ENCODE results near the gene MOV10L1. TPM values are rescaled to one million over a fixed set of nuclear protein-coding genes. Genes with fewer than 3 reads are reported as not detected.
A peak's percentile ranks its signal among the peaks of the same experiment; 100 is the strongest.
"Not testable (repeated sequence)": the region's sequence is repeated elsewhere in the genome, so short reads cannot be mapped to it uniquely, and the experiment has no call there.

The MOV10L1 gene
- total RNA-seq, 1 donor from 2014 or later = not detected

DNA sequence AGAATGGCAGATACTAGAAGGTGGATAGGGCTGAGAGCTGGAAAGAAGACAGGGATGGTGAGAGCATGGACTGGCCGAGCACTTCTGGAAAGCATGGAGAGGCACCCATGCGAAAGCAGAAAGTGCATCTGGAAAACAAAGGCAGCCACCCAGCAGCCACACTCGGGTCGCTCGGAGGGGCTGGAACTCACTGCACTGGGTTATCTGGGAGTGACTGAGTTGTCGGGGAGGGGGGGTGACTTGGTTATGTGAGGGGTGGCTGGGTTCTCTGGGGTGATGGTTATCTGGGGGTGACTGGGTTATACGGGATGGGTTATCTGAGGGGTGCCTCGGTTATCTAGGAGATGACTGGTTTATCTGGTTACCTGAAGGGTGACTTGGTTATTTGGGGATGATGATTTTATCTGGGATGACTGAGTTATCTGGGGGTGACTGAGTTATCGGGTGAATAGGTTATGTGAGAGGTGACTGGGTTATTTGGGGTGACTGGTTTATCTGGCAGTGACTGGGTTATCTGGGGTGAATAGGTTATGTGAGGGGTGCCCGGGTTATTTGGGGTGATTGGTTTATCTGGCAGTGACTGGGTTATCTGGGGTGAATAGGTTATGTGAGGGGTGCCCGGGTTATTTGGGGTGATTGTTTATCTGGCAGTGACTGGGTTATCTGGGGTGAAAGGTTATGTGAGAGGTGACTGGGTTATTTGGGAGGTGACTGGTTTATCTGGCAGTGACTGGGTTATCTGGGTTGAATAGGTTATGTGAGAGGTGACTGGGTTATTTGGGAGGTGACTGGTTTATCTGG, 78.1 kb downstream of the MOV10L1 start:
- intact Hi-C loops (cut with DNase I) = no loop called here
- ATAC-seq (ENCODE audit: poor library complexity) = no peak
- DNase-seq = no peak

DNA sequence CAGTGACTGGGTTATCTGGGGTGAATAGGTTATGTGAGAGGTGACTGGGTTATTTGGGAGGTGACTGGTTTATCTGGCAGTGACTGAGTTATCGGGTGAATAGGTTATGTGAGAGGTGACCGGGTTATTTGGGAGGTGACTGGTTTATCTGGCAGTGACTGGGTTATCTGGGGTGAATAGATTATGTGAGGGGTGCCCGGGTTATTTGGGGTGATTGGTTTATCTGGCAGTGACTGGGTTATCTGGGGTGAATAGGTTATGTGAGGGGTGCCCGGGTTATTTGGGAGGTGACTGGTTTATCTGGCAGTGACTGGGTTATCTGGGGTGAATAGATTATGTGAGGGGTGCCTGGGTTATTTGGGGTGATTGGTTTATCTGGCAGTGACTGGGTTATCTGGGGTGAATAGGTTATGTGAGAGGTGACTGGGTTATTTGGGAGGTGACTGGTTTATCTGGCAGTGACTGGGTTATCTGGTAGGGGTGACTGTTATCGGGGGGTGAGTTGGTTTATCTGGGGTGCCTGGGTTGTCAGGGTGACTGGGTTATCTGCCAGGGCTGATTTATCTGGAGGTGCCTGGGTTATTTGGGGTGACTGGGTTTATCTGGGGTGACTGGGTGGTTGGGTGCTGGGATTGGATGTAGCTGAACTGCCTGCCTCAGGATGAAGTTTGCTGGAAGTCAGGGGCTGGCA, 78.8 kb downstream of the MOV10L1 start:
- ATAC-seq (ENCODE audit: poor library complexity); DNase-seq; intact Hi-C loops (cut with DNase I): not testable (repeated sequence)

- intact Hi-C loops (cut with DNase I) = no loop called here
Observed at GRCh38 chr22:50169181-50169759, 79.5 kb downstream of the MOV10L1 start.

DNA sequence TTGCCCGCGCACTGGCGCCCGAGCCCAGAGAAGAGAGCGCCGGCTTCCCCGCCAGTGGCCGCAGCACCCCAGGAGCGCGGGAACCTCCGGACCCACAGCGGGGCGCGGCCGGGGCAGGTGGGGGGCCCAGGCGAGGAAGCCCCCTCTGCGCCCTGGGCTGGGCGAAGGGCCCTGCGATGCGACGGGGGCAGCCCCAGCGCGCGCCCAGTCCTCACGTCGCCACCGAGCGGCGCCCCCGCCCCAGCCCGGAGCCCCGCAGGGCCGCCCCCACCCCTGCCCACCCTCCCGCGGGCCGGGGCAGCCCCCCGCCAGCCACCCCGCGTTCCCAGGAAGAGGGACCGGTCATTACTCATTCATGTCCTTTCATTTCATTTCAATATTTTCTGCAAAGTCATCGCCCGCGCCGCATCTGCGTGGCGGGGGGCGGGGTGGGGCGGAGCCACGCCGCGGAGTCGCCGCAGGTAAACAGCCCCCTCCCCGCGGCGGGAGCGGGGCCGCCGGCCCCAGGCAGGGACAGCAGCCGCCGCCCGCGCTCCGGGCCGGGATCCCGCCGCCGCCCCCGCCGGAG, 80.1 kb downstream of the MOV10L1 start:
- intact Hi-C loops (cut with DNase I) = no loop called here
- no peak for DNase-seq
- no peak for ATAC-seq (ENCODE audit: poor library complexity)

More at GRCh38 chr22:50169181-50169759, 79.5 kb downstream of the MOV10L1 start:
- ATAC-seq (ENCODE audit: poor library complexity) (no peak), DNase-seq (no peak)

DNA sequence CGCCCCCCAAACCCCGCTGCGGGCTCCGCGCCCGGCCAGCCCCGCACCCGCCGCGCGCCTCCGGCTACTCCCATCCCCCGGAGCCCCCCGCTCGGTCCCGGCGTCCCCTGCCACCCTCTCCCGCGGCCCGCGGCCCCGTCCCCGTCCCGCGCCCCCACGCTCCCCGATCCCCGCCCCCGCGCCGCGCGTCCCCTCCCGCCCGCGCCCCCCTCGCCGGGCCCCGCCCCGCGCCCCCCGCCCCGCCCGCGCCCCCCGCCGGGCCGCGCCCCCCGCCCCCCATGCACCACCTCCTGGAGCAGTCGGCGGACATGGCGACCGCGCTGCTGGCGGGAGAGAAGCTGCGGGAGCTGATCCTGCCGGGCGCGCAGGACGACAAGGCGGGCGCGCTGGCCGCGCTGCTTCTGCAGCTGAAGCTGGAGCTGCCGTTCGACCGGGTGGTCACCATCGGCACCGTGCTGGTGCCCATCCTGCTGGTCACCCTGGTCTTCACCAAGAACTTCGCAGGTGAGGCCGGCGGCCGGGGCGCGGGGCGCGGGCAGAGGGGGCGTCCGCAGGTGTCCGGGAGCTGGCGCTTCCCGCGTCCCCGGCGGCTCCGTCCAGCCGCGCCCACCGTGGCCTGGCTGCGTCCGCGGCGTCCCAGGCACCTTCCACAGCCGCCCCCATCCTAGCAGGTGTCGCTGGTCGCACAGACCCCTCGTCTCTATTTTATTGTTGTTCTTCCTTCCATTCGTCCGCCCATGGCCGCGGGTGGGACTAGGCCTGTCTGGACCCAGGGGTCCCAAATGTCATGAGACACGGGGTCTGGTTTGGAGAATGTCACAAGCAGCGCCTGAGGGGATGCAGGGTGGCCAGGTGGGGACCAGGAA, 80.9 kb downstream of the MOV10L1 start, which contains the start of gene PANX2:
Gene PANX2, plus strand, starts transcription at position 279 of the 866 bp plus-strand sequence. Its CDS starts 0 bp downstream, at position 279.
- intact Hi-C loops (cut with DNase I) = no loop called here
- DNase-seq (no peak), ATAC-seq (ENCODE audit: poor library complexity) (no peak)

GRCh38 chr22:50171319-50171964, 81.6 kb downstream of the MOV10L1 start:
- peak; percentile 58 for ATAC-seq (ENCODE audit: poor library complexity)
- intact Hi-C loops (cut with DNase I) = no loop called here
- no peak for DNase-seq

DNA sequence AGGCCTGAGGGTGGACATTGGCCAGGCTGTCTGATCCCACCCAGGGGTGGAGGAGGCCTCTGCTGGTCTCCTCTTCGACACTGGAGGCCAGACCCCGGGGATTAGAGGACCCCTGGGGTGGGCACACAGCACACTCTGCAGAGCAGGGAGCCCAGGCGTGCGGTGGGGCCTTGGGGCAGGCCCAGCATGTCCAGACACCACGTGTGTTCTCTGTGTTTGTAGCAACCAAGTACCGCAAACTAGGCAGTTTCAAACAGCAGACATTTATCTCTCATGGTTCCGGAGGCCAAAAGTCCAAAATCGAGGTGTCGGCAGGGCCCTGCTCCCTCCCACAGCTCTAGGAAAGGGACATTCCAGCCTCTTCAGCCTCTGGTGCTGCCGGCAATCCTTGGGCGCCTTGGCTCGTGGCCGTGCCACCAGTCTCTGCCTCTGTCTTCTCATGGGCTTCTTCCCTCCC, 82.2 kb downstream of the MOV10L1 start:
- no peak for DNase-seq
- intact Hi-C loops (cut with DNase I) = no loop called here
- ATAC-seq (ENCODE audit: poor library complexity) = no peak

DNA sequence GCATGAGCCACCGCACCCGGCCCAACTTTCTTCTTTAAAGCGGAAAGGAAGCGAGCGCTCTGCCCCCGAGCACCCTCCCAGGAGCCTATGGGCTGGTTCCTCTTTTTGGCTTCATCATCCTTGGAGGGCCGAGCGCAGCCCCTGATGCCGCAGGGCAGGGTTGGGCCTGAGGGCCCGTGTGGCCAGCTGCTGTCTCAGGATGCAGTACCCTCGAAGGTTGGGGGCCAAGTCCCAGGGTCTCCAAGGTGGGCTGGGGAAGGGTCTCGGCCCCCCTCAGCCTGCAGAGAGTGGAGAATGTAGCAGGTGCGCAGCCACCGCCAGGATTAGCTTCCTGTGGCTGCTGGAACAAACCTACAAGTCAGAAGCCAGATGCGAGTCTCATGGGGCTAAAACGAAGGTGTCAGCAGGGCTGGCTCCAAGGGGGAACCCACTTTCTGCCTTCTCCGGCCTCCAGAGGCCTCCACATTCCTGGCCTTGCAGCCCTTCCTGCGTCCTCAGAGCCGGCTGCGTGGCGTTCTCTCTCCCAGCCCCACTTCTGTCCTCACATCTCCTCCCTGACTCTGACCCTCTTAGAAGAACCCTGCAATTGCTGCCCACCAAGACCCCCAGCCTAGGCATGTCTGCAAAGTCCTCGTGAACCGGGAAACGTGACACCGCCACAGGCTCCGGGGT, 83.6 kb downstream of the MOV10L1 start:
- intact Hi-C loops (cut with DNase I) = no loop called here
- DNase-seq = no peak
- ATAC-seq (ENCODE audit: poor library complexity) = no peak

DNA sequence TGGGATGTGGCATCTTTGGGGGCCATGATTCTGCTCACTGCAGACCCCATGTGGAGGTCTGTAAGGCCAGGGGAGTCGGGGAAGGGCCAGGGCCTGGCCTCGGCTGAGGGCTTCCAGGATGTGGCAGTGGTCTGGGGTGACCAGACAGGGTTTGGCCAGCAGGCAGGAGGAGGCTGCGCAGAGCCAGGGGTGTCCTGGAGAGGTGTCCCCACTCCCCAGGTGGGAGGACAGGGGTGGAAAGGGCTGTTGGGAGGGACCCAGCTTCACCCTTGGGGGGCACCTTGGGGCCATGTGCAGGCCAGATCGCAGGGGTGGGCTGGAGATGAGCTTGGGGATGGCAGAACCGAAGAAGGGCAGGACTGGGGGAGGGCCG, 84.2 kb downstream of the MOV10L1 start:
- DNase-seq = no peak
- intact Hi-C loops (cut with DNase I) = no loop called here

GRCh38 chr22:50174382-50175190, 84.8 kb downstream of the MOV10L1 start:
- intact Hi-C loops (cut with DNase I) = no loop called here
- DNase-seq (peak; percentile 48), ATAC-seq (ENCODE audit: poor library complexity) (peak; percentile 70)

More for the DNA sequence above, 84.2 kb downstream of the MOV10L1 start:
- ATAC-seq (ENCODE audit: poor library complexity) = no peak

GRCh38 chr22:50175191-50175461, 85.3 kb downstream of the MOV10L1 start:
- DNase-seq (no peak), ATAC-seq (ENCODE audit: poor library complexity) (no peak)
- intact Hi-C loops (cut with DNase I) = no loop called here

GRCh38 chr22:50175921-50176849, 86.4 kb downstream of the MOV10L1 start:
- intact Hi-C loops (cut with DNase I) = no loop called here
- DNase-seq = no peak
- ATAC-seq (ENCODE audit: poor library complexity) = no peak

- intact Hi-C loops (cut with DNase I) = no loop called here
- DNase-seq (no peak), ATAC-seq (ENCODE audit: poor library complexity) (no peak)
Observed at GRCh38 chr22:50176850-50177536, 87.2 kb downstream of the MOV10L1 start.

GRCh38 chr22:50177537-50178470, 88.0 kb downstream of the MOV10L1 start:
- no peak for DNase-seq
- intact Hi-C loops (cut with DNase I) = no loop called here
- ATAC-seq (ENCODE audit: poor library complexity) = no peak
